ENCODE data around the gene SORL1. TPM values are rescaled to one million over a fixed set of nuclear protein-coding genes. Genes with fewer than 3 reads are reported as not detected.

Gene SORL1
- total RNA-seq, 1 donor from 2014 or later, result 11.1 TPM

DNA sequence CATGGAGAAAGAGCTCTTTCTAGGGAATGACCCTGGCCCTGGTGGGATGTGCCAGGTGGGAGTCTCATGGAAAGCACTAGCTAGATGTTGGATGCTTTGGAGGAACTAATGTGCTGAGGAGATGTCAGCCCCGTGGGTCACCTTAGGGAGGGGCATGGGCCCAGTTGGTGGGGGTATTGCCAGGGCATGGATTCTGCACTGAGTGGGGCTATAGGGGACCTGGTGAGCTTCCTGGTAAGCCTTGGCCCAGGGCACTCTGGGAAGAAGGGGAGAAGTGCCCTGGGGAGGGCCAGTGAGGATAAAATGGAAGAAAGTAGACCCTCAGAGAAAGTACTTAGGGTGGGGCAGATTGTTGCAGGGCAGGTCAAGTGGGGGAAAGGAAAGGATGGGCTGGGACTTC is 65.9 kb downstream of the SORL1 start:
- Mint-ChIP-seq H3K36me3 (ENCODE audit: unreplicated experiment) (no peaks in the 10 kb centered on the region), H3K27ac (ENCODE audit: unreplicated experiment) (no peak overlapping the region), H3K9me3 (ENCODE audit: unreplicated experiment) (peaks cover 2% of the 10 kb centered on the region), H3K4me3 (ENCODE audit: unreplicated experiment) (no peak overlapping the region), H3K27me3 (ENCODE audit: unreplicated experiment) (peaks cover 1% of the 10 kb centered on the region), H3K4me1 (ENCODE audit: low read depth, unreplicated experiment) (peaks cover 20% of the 10 kb centered on the region)
- no peak for DNase-seq
- no peak for TF ChIP-seq CTCF (IDR thresholded peaks at IDR 0.05; ENCODE audit: partially characterized antibody, unreplicated experiment)

GRCh38 chr11:121520243-121521144 is 68.4 kb downstream of the SORL1 start:
- Mint-ChIP-seq H3K4me3 (ENCODE audit: unreplicated experiment) (no peak overlapping the region), H3K27ac (ENCODE audit: unreplicated experiment) (no peak overlapping the region), H3K36me3 (ENCODE audit: unreplicated experiment) (no peaks in the 10 kb centered on the region), H3K4me1 (ENCODE audit: low read depth, unreplicated experiment) (peaks cover 32% of the 10 kb centered on the region), H3K27me3 (ENCODE audit: unreplicated experiment) (peaks cover 8% of the 10 kb centered on the region), H3K9me3 (ENCODE audit: unreplicated experiment) (peaks cover 10% of the 10 kb centered on the region)
- DNase-seq, result no peak
- TF ChIP-seq CTCF (IDR thresholded peaks at IDR 0.05; ENCODE audit: partially characterized antibody, unreplicated experiment), result no peak

DNA sequence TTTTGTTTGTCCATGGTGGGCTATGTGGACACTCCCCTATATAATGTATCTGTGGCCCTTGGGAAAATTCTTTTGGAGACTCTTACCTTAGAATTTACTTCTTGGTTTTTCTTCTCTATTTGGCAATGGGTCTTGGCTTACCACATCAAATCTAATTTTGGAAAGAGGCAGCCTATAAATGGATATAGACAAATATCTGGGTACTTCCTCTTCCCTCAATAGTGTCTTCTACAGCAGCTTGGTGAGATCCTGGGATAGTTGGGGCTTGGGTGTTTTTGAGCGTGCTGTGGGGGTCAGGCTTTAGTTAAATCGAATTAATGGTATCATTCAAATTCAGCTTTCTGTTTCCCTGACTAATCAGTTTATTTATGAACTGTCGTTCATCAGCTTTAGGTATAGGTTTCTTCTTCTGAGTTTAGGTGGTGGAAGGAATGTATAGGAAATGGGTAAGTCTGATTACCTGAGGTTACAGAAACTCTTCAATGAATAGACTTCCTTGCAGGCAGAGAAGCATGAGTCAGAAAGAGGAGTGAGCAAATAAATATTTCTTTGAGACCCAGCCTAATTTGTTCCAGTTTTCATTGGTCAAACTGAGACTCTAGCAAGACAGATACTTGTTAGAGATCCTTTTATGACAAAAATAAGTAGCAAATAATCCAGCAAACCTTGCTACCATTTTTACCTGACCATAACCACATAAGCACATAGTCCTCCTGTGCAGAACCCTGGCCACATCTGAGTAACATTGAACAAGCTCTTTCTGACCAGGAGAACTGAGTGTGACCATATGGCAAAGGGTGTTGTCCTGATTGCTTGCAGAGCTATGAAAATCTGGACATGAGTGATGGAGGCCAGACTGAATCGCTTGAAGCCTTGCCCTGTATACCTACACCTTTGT is 69.3 kb downstream of the SORL1 start:
- peaks cover 32% of the 10 kb centered on the region for H3K4me1 Mint-ChIP-seq (ENCODE audit: low read depth, unreplicated experiment)
- no peak for TF ChIP-seq CTCF (IDR thresholded peaks at IDR 0.05; ENCODE audit: partially characterized antibody, unreplicated experiment)
- H3K36me3 Mint-ChIP-seq (ENCODE audit: unreplicated experiment), result no peaks in the 10 kb centered on the region
- no peak overlapping the region for H3K4me3 Mint-ChIP-seq (ENCODE audit: unreplicated experiment)
- H3K9me3 Mint-ChIP-seq (ENCODE audit: unreplicated experiment), result peaks cover 10% of the 10 kb centered on the region
- no peak for DNase-seq
- H3K27ac Mint-ChIP-seq (ENCODE audit: unreplicated experiment), result peak overlapping the region; percentile 64
- H3K27me3 Mint-ChIP-seq (ENCODE audit: unreplicated experiment), result peaks cover 8% of the 10 kb centered on the region

GRCh38 chr11:121522043-121522941 is 70.2 kb downstream of the SORL1 start:
- TF ChIP-seq CTCF (IDR thresholded peaks at IDR 0.05; ENCODE audit: partially characterized antibody, unreplicated experiment), result no peak
- Mint-ChIP-seq H3K36me3 (ENCODE audit: unreplicated experiment) (no peaks in the 10 kb centered on the region), H3K9me3 (ENCODE audit: unreplicated experiment) (peaks cover 13% of the 10 kb centered on the region)

More at GRCh38 chr11:121522043-121522941, 70.2 kb downstream of the SORL1 start:
- no peak overlapping the region for H3K4me3 Mint-ChIP-seq (ENCODE audit: unreplicated experiment)
- no peak for DNase-seq
- H3K27ac Mint-ChIP-seq (ENCODE audit: unreplicated experiment), result peak overlapping the region; percentile 12
- H3K27me3 Mint-ChIP-seq (ENCODE audit: unreplicated experiment), result peaks cover 8% of the 10 kb centered on the region
- peaks cover 34% of the 10 kb centered on the region for H3K4me1 Mint-ChIP-seq (ENCODE audit: low read depth, unreplicated experiment)

Data from glutamatergic neuron (in vitro differentiated cells).